ENCODE data around the gene C6orf62. TPM values are rescaled to one million over a fixed set of nuclear protein-coding genes. Genes with fewer than 3 reads are reported as not detected.
"Not testable (repeated sequence)": the region's sequence is repeated elsewhere in the genome, so short reads cannot be mapped to it uniquely, and the experiment has no call there.

C6orf62 gene
- polyA plus RNA-seq, 1 of the 3 experiments (the other 2 are of a cell fraction): 36.0 TPM

- peaks cover 0 to 11% of the 10 kb centered on the region in 2 experiments for H3K36me3 ChIP-seq (replicated peaks in 1 of 2; ENCODE audit: control insufficient read depth in 1 of 2, insufficient read depth in 2 of 2, low read length in 1 of 2)
- H2AFZ ChIP-seq (ENCODE audit: low read depth): no peak overlapping the region
- H3K27ac ChIP-seq (ENCODE audit: low read depth in 2 of 2, low read length in 1 of 2): no peak overlapping the region
- H3K9me2 ChIP-seq: no peaks in the 10 kb centered on the region
- ChIA-PET CTCF (no interaction called here), POLR2A (interaction anchor here (0.6 kb wide), 1 partner anchor 10 kb away, joined by 3 read pairs; no protein-coding TSS in a partner anchor)
- DNase-seq: no peak
- no peak overlapping the region for H3K4me3 ChIP-seq (ENCODE audit: low read depth in 2 of 2, low read length in 1 of 2)
- no peaks in the 10 kb centered on the region for H3K27me3 ChIP-seq (ENCODE audit: insufficient read depth)
- H3K9me3 ChIP-seq: peaks cover 5% of the 10 kb centered on the region; the same call in 1 of the 2 replicates
- WGBS (ENCODE audit: low lambda C conversion rate): 53% methylated on average over 2 of the region's 2 CpGs
- H4K20me1 ChIP-seq (ENCODE audit: insufficient read depth): no peaks in the 10 kb centered on the region
- H3K4me2 ChIP-seq: no peak overlapping the region
- no peaks in the 10 kb centered on the region for H3K4me1 ChIP-seq (ENCODE audit: control insufficient read depth in 1 of 2, insufficient read depth in 2 of 2, low read depth in 1 of 2, low read length in 1 of 2)
- H3K79me2 ChIP-seq (ENCODE audit: insufficient read depth): 0 out of 2 replicates have a peak, but pooled peaks cover under 1% of the 10 kb centered on the region
- H3F3A ChIP-seq (replicated peaks; ENCODE audit: insufficient read depth): peaks cover 3% of the 10 kb centered on the region
- TF ChIP-seq GATA2 (CRISPR knock-in tag; IDR thresholded peaks at IDR 0.05) (no peak), MAX (IDR thresholded peaks at IDR 0.05; ENCODE audit: low read depth) (no peak)
- no peak overlapping the region for H3K9ac ChIP-seq
Observed at GRCh38 chr6:24673625-24674024, 45.3 kb downstream of the C6orf62 start.

GRCh38 chr6:24672620-24673182, 46.3 kb downstream of the C6orf62 start:
- peaks cover 5% of the 10 kb centered on the region; the same call in 1 of the 2 replicates for H3K9me3 ChIP-seq
- H3K79me2 ChIP-seq (ENCODE audit: insufficient read depth): peaks cover 10% of the 10 kb centered on the region
- no peak overlapping the region for H2AFZ ChIP-seq (ENCODE audit: low read depth)
- peaks cover 0 to 11% of the 10 kb centered on the region in 2 experiments for H3K36me3 ChIP-seq (replicated peaks in 1 of 2; ENCODE audit: control insufficient read depth in 1 of 2, insufficient read depth in 2 of 2, low read length in 1 of 2)
- H3K27ac ChIP-seq (ENCODE audit: low read depth in 2 of 2, low read length in 1 of 2): no peak overlapping the region
- H3F3A ChIP-seq (replicated peaks; ENCODE audit: insufficient read depth): peaks cover 3% of the 10 kb centered on the region
- H3K9ac ChIP-seq: no peak overlapping the region
- ChIA-PET CTCF (no interaction called here), POLR2A (no interaction called here)
- no peak overlapping the region for H3K4me3 ChIP-seq (ENCODE audit: low read depth in 2 of 2, low read length in 1 of 2)
- H3K27me3 ChIP-seq (ENCODE audit: insufficient read depth): no peaks in the 10 kb centered on the region
- H4K20me1 ChIP-seq (ENCODE audit: insufficient read depth): no peaks in the 10 kb centered on the region
- no peak for DNase-seq
- no peaks in the 10 kb centered on the region for H3K9me2 ChIP-seq
- WGBS (ENCODE audit: low lambda C conversion rate): 85% methylated on average over 6 of the region's 6 CpGs
- H3K4me1 ChIP-seq (ENCODE audit: control insufficient read depth in 1 of 2, insufficient read depth in 2 of 2, low read depth in 1 of 2, low read length in 1 of 2): peaks cover 0 to 3% of the 10 kb centered on the region in 2 experiments; a peak in 1 of 4 replicates
- TF ChIP-seq YY1 (IDR thresholded peaks at IDR 0.05; ENCODE audit: low read depth): no peak
- no peak for TF ChIP-seq NFIC (IDR thresholded peaks at IDR 0.05; ENCODE audit: borderline replicate concordance)
- TF ChIP-seq MXI1 (IDR thresholded peaks at IDR 0.05; ENCODE audit: low read depth, low read length): no peak
- no peak overlapping the region for H3K4me2 ChIP-seq

GRCh38 chr6:24671077-24671476, 47.9 kb downstream of the C6orf62 start:
- H3K27me3 ChIP-seq (ENCODE audit: insufficient read depth); H3K4me3 ChIP-seq (ENCODE audit: low read depth in 2 of 2, low read length in 1 of 2); H2AFZ ChIP-seq (ENCODE audit: low read depth); H3F3A ChIP-seq (replicated peaks; ENCODE audit: insufficient read depth); DNase-seq; POLR2A ChIA-PET; H3K4me2 ChIP-seq; H4K20me1 ChIP-seq (ENCODE audit: insufficient read depth); H3K9ac ChIP-seq; H3K4me1 ChIP-seq (ENCODE audit: control insufficient read depth in 1 of 2, insufficient read depth in 2 of 2, low read depth in 1 of 2, low read length in 1 of 2); H3K9me3 ChIP-seq; H3K9me2 ChIP-seq; H3K27ac ChIP-seq (ENCODE audit: low read depth in 2 of 2, low read length in 1 of 2): not testable (repeated sequence)
- 55% methylated on average over 4 of the region's 4 CpGs for WGBS (ENCODE audit: low lambda C conversion rate)
- peaks cover 15% of the 10 kb centered on the region for H3K79me2 ChIP-seq (ENCODE audit: insufficient read depth)
- CTCF ChIA-PET: interaction anchor here (7.3 kb wide), 1 partner anchor 89 kb away, joined by 96 read pairs; no protein-coding TSS in a partner anchor
- H3K36me3 ChIP-seq (replicated peaks in 1 of 2; ENCODE audit: control insufficient read depth in 1 of 2, insufficient read depth in 2 of 2, low read length in 1 of 2): peaks cover 0 to 11% of the 10 kb centered on the region in 2 experiments

- H3K4me2 ChIP-seq; H3K27ac ChIP-seq (ENCODE audit: low read depth in 2 of 2, low read length in 1 of 2); H3K4me1 ChIP-seq (ENCODE audit: control insufficient read depth in 1 of 2, insufficient read depth in 2 of 2, low read depth in 1 of 2, low read length in 1 of 2); H3K9ac ChIP-seq; DNase-seq; H4K20me1 ChIP-seq (ENCODE audit: insufficient read depth); H3F3A ChIP-seq (replicated peaks; ENCODE audit: insufficient read depth); H2AFZ ChIP-seq (ENCODE audit: low read depth); H3K27me3 ChIP-seq (ENCODE audit: insufficient read depth); H3K4me3 ChIP-seq (ENCODE audit: low read depth in 2 of 2, low read length in 1 of 2); H3K9me3 ChIP-seq; H3K9me2 ChIP-seq; POLR2A ChIA-PET: not testable (repeated sequence)
- CTCF ChIA-PET: interaction anchor here (7.3 kb wide), 1 partner anchor 88 kb away, joined by 96 read pairs; no protein-coding TSS in a partner anchor
- peaks cover 0 to 11% of the 10 kb centered on the region in 2 experiments for H3K36me3 ChIP-seq (replicated peaks in 1 of 2; ENCODE audit: control insufficient read depth in 1 of 2, insufficient read depth in 2 of 2, low read length in 1 of 2)
- H3K79me2 ChIP-seq (ENCODE audit: insufficient read depth): peaks cover 20% of the 10 kb centered on the region
Observed at GRCh38 chr6:24670492-24670891, 48.5 kb downstream of the C6orf62 start.
